Fibroblast of the aortic adventitia (primary cell): ENCODE results near the gene UGT1A9. TPM values are rescaled to one million over a fixed set of nuclear protein-coding genes. Genes with fewer than 3 reads are reported as not detected.

Experiments
- DNase-seq: peaks from one replicate; pipeline ENCODE4 v3.0.0-alpha.2; 2010; ENCODE audit warnings: low read depth
- H3K4me3 ChIP-seq: 2 replicates; pipeline ENCODE4 v1.5.1; 2011; ENCODE audit warnings: low read depth, mild to moderate bottlenecking, control low read depth, low read length, moderate library complexity
- total RNA-seq: library from RNA; depleted of rRNA; stranded (reverse); fragments of >200 nt; gene quantifications from 2 replicates; pipeline ENCODE4 v1.2.3, GENCODE V29; 2012; ENCODE audit warnings: low replicate concordance
- TF ChIP-seq, protein P1 (sequence below): IDR thresholded peaks from 2 replicates; pipeline ENCODE4 v1.5.1; 2011; ENCODE audit warnings: mild to moderate bottlenecking, low read length, control low read depth, inconsistent platforms; ENCODE audit not compliant: insufficient read depth

UGT1A9 gene
- total RNA-seq, 1 donor = not detected

DNA sequence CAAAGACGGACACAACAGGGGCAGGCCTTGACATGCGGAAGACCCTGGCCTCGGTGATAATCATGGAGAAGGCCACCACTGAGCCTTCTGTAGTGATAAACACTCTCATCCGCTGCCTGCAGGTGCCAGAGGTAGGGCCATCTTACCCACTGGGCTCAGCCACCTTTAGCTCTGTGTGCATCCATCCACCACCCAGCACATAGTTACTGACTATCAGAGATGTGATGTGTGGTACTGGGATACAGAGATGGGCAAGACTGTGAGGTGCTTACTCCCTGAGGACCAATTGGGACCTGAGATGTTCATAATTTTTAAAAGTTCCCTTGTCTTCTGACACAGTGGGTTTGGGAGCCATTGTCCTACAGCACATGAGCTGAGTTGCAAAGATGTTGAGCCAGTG, 108.0 kb downstream of the UGT1A9 start:
- TF ChIP-seq, protein P1, sequence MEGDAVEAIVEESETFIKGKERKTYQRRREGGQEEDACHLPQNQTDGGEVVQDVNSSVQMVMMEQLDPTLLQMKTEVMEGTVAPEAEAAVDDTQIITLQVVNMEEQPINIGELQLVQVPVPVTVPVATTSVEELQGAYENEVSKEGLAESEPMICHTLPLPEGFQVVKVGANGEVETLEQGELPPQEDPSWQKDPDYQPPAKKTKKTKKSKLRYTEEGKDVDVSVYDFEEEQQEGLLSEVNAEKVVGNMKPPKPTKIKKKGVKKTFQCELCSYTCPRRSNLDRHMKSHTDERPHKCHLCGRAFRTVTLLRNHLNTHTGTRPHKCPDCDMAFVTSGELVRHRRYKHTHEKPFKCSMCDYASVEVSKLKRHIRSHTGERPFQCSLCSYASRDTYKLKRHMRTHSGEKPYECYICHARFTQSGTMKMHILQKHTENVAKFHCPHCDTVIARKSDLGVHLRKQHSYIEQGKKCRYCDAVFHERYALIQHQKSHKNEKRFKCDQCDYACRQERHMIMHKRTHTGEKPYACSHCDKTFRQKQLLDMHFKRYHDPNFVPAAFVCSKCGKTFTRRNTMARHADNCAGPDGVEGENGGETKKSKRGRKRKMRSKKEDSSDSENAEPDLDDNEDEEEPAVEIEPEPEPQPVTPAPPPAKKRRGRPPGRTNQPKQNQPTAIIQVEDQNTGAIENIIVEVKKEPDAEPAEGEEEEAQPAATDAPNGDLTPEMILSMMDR = no peak
- no peak for DNase-seq
- no peak overlapping the region for H3K4me3 ChIP-seq

DNA sequence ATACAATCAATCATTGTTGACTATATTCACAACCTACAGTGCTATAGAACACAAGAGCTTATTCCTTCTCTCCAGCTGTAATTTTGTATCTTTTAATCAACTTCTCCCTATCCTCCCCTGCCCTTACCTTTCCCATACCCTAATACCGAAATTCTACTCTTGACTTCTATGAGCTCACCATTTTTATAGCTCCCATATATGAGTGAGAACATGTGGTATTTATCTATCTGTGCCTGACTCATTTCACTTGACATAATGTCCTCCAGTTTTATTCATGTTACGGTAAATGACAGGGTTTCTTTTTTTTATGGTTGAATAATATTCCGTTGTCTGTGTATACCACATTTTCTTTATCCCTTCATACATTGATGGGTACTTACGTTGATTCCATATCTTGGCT, 109.1 kb downstream of the UGT1A9 start:
- TF ChIP-seq, protein P1 = no peak
- DNase-seq = no peak
- H3K4me3 ChIP-seq = no peak overlapping the region

DNA sequence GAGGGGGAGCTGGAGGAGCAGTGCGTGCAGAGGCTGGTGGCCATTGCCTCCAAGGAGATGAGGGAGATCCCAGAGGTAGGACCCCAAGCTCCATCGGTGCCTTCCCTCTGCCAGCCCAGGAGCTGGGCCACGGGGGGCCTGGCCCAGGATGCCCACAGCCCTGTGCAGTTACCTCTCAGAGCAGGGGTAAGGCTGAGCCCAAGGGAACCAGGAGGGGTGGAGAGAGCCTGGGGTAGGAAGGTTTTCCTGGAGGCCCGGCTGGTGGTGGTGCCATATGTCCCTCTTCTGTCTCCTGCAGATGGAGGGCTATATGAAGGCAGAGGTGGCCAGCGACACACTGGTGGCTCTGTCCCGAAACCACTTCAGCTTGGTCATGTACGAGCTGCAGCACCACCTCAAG, 117.9 kb downstream of the UGT1A9 start:
- H3K4me3 ChIP-seq = no peak overlapping the region
- DNase-seq = no peak
- TF ChIP-seq, protein P1 = no peak

DNA sequence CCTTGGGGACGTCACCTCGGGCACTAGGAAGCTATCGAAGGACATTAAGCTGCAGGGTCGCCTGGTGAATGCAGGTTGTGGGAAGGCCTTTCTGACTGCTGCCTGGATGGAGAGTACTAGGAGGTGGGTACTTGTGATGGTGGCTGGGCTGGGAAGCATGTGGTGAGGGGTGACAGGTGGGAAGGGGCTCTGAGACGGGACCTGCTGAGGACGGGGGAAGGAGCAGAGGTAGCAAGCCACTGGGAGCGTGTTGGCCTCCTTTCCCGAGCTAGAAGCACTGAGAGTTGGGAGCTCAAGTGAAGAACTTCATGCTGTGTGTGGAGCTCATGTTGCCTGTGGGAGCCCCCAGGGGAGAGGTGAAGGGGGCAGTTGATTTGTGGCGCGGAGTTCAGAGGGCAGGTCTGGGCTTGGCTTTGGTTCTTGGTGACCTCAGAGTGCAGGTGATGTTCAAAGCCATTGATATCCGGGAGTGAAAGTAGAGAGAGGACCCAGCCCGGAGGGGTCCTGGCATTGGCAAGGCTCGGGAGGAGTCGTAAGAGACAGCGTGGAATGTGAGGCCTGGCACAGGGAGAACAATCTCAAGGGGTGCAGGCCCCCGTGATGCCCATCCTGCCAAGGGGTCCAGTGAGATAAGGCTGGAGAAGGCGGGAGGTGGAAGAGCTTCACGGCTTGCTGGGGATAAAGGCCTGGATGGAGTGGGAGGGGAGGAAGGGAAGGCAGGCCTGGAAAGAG, 119.6 kb downstream of the UGT1A9 start:
- DNase-seq = no peak
- no peak overlapping the region for H3K4me3 ChIP-seq
- TF ChIP-seq, protein P1 = no peak

DNA sequence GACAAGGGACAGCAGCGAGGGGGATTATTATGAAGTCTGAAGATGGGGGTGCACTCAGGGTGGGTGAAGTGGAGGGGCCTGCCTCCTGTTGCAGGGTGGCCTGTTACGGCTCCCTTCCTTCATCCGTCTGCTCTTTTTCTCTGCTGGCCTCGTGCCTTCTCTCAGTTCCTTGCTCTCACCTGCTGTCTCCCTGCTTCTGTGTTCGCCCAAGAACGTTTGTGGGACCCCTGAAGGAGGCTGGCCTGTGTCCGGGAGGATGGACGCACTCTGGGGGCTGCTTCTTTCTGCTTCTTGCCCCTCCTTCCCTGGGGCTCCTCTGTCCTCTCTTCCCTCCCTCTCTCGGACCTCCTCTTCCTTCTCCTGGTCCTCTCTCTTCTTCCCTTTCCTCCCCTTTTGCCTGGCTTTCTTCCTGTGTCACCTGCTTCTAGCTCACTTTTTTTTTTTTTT, 120.2 kb downstream of the UGT1A9 start:
- TF ChIP-seq, protein P1 = no peak
- DNase-seq = no peak
- no peak overlapping the region for H3K4me3 ChIP-seq

DNA sequence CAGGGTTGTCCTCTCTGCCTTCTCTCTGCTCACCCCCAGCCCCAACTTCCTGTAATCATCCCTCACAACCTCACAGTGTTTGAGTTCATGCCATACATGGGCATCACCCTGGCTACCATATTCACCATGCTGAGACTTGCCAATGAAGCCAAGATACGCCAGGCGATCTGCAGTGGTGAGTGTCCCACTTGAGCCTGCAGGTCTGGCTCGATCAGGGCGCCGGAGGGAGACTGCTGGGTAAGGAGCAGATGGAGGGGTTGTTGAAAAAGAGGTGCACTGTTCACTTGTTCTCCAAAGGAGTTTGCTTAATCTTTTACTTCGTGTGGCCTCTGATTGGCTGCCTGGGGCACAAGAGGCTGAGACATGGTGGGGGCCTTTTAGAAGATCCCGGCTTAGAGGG, 121.0 kb downstream of the UGT1A9 start:
- no peak for DNase-seq
- H3K4me3 ChIP-seq = no peak overlapping the region
- TF ChIP-seq, protein P1 = no peak
